ENCODE results near the gene CECR2.
A peak's percentile ranks its signal among the peaks of the same experiment; 100 is the strongest.

CECR2 gene

DNA sequence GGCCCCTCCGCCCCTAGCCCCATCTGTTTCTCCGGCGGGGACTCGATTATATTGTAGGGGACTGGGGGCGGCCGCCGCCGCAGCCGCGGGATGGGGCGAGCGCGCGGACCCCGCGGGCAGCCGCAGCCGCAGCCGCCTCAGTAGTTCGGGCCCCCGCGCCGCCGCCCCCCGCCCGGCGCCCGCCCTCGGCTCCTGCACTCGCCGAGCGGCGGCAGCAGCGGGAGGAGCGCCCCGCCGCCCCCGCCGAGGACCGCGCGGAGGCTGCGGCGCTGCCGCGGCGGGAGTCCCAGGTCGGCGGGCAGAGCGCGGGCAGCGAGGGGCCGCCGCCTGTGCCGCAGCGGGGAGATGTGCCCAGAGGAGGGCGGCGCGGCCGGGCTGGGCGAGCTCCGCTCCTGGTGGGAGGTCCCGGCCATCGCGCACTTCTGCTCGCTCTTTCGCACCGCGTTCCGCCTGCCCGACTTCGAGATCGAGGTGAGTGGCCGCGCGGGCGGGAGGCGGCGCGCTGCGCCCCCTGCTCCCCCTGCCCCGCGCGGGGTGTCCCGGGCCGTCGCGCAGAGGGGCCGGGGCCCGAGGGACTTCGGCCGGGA, at the start of gene CECR2:
Gene CECR2 (plus strand): TSS at position 22 of the 587 bp plus-strand sequence. CDS start 324 bp downstream, at position 346.
- peak in 32 of 42 donors; percentile 18 to 73 (median 50) for DNase-seq

DNA sequence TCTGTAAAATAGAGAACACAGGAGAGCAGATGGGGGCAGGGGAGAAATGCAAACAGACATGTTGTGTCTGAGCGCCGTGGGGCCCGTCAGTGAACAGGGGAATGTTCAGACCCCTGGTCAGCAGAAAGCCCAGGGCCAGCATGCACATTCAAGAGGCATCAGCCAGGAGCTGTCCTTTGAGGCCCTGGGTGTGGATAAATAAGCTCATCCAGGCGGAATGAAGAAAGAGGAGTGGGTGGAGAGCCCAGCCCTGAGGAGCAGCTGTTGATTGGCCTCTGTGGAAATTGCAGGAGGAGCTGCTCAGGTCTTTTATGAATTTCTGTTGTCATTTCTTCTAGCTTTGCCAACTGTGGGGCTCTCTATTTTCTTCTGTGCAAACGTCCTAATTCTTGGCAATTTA, 49.7 kb upstream of the CECR2 start:
- DNase-seq = no peak
- intact Hi-C loops (cut with DNase I) = no loop called here

More for the DNA sequence above, at the start of gene CECR2:
- intact Hi-C loops (cut with DNase I) = loop anchor here (5.0 kb wide), 3 partner anchors 68 to 197 kb away; no protein-coding TSS in a partner anchor

DNA sequence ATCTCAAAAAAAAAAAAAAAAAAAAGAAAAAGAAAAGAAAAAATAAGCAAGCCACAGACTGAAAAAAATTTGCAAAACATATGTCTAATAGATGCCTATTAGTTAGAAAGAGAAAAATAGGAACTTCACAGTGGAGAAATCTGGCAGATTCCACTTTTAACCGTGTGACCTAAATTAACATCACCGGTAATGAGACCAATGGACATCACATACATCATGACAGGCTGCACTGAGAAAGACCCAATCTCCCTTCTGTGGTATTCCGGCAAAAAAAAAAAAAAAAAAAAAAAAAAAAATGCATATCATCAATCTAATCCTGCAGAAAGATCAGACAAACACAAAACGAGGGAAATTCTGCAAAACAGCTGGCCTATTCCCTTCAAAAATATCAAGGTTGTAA, 46.7 kb upstream of the CECR2 start:
- intact Hi-C loops (cut with DNase I) = no loop called here
- DNase-seq = no peak

DNA sequence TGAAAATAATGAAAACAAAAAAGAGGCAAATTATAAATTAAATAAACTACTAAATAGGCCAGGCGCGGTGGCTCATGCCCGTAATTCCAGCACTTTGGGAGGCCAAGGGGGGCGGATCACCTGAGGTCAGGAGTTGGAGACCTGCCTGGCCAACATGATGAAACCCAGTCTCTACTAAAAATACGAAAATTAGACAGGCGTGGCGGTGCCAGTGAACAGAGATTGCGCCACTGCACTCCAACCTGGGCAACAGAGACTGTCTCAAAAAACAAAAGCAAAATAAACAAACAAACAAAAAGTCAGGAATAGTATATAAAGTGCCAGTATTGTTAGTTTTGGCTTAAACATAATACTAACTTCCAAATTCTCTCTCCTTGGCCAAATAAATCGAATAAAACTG, 37.6 kb upstream of the CECR2 start:
- intact Hi-C loops (cut with DNase I) = no loop called here
- no peak for DNase-seq

DNA sequence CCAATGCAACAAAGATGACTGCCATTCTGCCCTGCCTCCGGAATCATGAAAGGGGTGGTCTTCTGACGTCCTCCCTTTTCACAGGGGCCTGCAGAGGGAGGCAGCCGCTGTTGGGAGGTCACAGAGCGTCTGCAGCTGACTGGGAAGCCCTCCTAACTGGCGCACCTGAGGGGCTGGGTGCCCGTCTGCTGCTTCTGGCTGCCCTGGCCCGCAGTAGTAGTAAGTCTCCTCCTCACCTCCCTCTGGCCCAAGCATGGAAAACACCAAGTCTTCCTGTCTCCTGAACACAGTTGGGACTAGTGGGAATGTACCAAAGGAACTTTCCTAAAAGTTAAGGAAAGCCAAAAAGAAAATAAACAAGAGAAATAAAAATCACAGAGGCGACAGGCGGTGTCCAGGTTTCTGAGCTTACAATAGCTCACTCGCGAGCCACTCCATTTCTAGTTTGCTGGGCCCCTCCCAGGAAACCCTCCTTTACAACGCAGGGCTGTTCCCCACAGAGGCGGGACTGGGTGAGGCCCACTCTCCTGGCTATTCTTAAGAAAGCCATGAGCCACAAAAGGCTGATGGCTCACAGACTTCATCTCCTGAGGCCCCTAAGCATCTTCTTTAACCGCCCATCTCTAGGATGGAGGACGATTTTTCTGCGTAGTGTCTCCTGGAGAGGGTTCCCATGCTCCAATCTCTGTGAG, 37.0 kb upstream of the CECR2 start:
- DNase-seq = no peak
- intact Hi-C loops (cut with DNase I) = no loop called here

DNA sequence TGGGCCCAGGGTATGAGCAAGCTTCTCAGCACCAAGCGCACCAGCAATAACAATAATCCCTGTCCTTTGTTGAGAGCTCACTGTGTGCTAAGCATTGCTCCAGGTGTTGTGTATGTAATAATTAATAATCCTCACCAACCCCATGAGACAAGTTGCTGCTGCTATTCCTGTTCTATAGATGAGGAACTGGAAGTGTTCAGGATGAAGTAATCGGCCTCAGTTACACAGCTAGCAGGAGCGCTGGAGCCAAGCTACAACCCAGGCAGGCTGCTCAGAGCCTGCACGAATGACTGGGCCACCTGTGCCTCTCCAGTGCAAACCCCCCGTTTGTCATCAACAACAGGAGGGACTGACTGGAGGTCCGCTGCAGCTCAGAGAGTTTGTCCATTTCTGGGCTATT, 35.2 kb upstream of the CECR2 start:
- intact Hi-C loops (cut with DNase I) = no loop called here

DNA sequence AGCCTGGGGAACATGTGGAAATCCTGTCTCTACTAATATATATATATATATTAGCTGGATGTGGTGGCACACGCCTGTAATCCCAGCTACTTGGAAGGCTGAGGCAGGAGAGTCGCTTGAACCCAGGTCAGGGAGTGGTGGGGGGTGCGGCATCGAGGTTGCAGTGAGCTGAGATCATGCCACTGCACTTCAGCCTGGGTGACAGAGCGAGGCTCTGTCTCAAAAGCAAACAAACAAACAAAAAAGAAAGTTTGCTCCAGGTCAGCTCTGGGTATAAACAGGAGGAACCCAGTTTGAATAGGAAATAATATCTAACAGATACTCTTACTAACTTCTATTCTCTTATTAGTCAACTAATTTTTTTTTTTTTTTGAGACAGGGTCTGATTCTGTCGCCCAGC, 34.3 kb upstream of the CECR2 start:
- no peak for DNase-seq
- intact Hi-C loops (cut with DNase I) = no loop called here

More for the DNA sequence above, 35.2 kb upstream of the CECR2 start:
- no peak for DNase-seq

DNA sequence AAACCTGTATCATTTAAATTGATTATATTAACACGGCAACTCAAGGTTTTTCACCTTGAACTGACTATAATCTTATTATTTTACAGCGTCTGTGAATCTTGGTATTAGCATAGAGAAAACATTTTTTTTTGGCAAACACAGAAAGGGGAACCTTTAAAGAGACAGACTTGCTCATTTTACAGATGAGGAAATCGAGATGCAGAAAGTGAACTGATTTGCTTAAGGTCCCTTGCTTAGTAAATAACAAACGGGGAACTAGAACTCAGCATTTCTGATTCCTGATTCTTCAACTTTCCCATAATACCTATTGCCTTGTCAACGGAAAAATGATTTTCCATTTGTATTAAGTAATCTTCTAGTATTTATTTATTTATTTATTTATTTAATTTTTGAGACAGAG, 33.2 kb upstream of the CECR2 start:
- DNase-seq = no peak
- intact Hi-C loops (cut with DNase I) = no loop called here

DNA sequence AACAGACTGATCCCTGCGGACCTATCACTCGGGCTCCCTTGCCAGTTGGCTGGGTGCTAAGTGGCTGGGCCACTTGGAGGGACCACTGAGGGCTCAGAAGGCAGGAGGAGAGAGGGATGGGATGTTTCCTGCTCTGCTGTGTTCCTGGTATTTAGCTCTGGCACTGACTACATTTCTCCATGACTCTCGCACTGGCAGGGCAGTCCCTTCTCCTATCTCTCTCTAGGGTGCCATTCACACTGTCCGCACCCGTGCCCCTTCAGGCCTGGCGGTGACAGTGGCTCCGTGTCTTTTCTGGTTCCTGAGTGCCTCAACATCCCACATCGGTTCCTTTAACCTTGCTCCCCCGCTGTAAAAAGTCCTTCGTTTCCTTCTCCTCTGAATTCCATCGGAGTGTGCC, 31.6 kb upstream of the CECR2 start:
- intact Hi-C loops (cut with DNase I) = no loop called here

DNA sequence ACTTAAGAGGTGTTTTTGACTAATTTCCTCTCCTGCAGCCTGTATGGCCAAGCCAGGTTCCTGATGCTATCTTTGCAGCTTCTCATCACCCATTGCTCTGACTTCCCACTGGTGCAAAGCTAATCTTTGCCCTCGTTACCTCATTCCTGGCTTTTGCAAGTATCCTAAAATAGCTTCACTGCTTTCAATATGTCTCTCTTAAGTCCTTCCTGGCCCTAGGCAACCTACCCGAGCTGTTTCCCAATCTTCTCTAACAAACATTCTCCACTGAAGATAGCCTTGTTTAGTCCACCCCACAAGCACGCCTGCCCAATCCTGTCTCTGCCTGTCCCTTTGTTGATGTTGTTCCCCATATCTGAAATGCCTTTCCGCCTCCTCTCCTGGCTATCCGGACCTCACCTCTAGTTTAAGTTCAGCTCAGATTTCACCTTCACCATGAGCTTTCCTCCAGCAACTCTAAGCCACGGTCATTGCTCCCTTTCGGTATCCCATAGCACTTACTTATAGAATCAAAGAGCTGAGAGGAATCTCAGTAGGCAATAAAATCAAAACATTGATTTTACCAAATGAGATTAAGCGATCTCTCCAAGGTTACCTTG, 30.1 kb upstream of the CECR2 start:
- DNase-seq = no peak
- intact Hi-C loops (cut with DNase I) = no loop called here

More for the DNA sequence above, 31.6 kb upstream of the CECR2 start:
- DNase-seq = no peak

DNA sequence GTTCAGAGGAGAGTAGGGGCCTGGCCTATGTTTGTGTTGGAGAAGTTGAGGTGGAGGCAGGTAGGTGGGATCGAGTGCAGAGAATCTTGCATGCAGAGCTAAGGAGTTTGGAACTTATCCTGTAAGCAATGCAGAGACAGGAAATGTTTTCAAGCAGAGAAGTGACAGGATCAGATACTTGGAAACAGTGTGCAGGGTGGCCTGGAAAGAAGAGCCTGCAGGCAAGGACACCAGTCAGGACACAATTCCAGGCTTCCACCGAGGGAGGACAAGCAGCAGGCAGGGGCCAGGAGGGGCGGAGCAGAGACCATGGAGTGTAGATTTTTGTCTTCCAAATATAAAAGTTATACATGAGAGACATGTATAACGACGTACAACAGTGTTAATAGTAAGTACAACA, 26.9 kb upstream of the CECR2 start:
- intact Hi-C loops (cut with DNase I) = no loop called here
- DNase-seq = no peak

DNA sequence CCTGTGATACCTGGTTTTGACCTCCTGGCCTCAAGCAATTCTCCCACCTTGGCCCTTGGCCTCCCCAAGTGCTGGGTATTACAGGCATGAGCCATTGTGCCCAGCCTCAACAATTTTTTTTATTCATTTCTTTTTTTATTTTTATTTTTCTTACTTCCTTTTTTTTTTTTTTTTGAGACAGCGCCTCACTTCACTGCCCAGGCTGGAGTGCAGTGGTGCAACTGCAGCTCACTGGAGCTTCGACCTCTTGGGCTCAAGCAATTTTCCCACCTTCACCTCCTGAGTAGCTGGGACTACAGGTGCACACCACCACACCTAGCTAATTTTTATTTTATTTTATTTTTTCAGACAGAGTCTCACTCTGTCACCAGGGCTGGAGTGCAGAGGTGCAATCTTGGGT, 25.5 kb upstream of the CECR2 start:
- intact Hi-C loops (cut with DNase I) = no loop called here

DNA sequence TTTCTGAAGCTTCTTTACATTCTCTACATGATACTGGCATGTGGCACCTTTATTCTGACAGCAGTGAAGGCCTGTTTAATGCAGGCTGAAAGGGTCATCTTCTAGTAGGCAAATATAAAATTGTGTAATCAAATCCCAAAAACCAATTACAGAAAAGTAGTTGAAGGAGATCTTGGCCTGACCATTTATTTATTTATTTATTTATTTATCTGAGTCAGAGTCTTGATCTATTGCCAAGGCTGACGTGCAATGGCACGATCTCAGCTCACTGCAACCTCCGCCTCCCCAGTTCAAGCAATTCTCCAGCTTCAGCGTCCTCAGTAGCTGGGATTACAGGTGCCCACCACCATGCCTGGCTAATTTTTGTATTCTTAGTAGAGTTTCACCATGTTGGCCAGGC, 22.7 kb upstream of the CECR2 start:
- no peak for DNase-seq
- intact Hi-C loops (cut with DNase I) = no loop called here

More for the DNA sequence above, 25.5 kb upstream of the CECR2 start:
- DNase-seq = no peak

DNA sequence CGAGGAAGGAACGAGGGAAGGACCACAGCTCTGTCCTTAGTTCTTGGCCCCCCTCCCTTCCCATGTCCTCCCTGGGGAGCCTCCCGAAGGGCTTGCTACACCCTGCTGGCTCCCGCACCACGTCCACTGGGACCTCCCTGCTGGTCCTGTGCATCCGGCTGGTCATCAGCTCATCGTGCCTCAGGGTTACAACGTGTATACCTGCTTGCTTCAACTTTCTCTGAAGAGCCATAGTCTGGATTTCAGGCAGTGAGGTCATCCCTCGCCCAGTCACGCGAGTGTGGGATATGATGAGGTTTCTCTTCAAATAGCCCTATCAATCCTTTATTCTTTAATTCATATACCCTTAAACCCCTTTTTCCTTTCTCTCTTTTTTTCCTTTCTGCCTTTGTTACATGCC, 21.5 kb upstream of the CECR2 start:
- intact Hi-C loops (cut with DNase I) = no loop called here

DNA sequence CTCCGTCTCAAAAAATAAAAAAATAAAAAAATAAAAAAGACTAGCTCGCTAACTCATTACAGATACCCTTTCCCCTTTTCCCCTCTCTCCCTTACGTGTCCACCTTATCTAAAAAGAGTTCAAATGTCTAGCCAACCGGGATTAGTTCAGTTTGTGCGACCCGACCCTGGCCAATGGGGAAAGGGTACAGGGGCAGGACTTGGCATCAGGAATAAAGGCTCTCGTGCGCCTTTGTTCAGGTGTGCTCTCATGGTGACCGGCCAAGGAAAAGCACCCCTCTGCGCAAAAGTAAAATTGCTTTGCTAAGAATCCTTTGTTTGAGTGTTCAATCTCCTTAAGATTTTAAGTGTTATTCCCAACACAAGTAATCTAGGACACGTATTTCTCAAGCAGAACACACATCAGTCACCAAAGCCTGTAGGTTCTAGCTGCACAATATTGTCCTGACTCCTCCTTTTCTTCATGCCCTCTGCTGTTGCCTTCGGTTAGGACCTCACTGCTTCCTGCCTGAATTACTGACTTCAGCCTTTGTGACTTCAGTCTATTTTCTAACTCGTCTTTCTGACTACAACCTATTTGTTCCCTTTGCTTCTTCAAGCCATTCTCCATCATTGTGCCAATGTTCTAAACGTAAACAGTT, 20.7 kb upstream of the CECR2 start:
- intact Hi-C loops (cut with DNase I) = no loop called here
- no peak for DNase-seq

More for the DNA sequence above, 21.5 kb upstream of the CECR2 start:
- no peak for DNase-seq

DNA sequence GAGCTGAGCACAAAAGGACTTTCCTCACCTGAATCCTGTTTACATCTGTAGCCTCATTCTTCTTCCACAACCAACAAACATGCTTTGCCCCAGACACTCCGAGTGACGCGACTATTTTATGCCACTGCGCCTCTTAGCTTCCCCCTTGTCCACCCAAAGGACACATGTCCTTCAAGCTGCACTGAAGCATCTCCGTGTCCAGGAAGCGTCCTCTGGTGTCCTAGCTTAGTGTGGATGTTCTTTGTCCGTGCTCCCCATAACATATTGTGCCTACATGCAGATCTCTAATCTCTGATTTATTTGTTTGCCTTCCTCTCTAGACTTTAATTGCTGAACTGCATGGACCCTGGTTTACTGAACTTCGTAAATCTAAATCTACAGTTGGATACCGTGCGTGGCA, 20.1 kb upstream of the CECR2 start:
- intact Hi-C loops (cut with DNase I) = no loop called here
- DNase-seq = no peak

DNA sequence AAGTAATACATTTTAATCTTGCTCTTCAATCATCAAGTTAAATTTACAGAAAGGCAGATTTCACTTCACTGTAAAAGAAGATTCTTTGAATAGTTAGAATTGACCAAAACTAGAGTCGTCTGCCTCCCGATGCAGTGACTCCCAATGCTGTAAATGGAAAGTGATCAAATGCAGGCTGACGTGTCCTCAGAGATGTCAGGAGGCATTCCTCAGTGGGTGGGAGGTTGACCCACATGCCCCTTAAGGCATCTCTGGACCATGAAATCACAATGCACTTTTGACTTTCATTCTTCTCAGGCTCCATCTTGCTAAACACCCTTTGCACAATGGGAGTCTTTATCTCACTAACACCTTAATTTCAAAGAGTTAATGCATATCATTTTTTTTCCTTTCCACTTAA, 19.0 kb upstream of the CECR2 start:
- intact Hi-C loops (cut with DNase I) = no loop called here
- no peak for DNase-seq

DNA sequence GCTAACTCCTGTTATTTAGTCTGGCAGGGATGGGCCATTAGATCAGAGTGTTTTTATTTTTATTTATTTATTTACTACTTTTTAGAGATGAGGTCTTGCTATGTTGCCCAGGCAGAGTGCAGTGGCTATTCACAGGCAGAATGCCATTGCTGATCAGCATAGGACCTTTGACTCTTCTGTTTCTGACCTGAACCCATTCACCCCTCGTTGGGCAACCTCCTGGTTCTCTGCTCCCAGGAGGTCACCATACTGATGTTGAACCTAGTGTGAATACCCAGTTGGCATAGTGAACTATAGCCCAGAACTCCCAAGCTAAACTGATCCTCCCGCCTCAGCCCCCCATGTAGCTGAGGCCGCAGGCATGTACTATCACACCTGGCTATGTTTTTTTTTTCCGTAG, 16.5 kb upstream of the CECR2 start:
- DNase-seq = no peak
- intact Hi-C loops (cut with DNase I) = no loop called here

DNA sequence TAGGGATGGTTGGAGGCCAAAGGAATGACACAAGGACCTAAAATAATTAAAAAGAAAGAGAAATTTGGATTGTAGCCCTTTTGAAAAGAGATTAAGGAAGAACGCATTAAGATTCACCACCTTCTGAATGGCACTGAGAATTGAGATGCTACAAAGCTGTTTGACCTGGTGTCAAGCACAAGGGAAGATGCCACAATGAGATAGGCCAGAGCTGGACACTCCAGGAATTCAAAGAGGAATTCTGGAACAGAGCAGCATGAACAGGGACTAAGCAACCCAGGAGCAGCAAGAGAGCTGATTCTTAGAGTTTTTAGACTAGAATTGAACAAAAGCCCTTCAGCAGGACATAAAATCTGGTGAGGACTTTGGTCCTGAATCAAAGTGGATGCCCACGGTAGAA, 11.6 kb upstream of the CECR2 start:
- DNase-seq = no peak
- intact Hi-C loops (cut with DNase I) = no loop called here

DNA sequence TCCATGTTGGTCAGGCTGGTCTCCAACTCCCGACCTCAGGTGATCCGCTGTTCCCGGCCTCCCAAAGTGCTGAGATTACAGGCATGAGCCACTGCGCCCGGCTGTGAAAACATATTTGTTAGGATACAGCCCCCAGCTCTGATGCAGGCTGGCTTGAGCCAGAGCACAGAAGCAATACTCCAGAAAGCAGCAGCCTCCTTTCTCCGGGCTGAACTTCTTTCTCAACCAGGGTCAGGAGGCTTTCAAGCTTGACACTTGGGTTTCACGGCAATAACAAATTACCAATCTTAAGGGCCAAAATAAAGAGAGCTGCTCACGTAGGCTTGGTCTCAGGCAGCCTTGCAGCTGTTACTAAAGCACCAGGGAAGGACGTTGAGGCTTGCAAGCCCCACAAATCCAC, 10.8 kb upstream of the CECR2 start:
- intact Hi-C loops (cut with DNase I) = no loop called here
- DNase-seq = no peak
